ENCODE results near the gene POC1A.

POC1A gene

DNA sequence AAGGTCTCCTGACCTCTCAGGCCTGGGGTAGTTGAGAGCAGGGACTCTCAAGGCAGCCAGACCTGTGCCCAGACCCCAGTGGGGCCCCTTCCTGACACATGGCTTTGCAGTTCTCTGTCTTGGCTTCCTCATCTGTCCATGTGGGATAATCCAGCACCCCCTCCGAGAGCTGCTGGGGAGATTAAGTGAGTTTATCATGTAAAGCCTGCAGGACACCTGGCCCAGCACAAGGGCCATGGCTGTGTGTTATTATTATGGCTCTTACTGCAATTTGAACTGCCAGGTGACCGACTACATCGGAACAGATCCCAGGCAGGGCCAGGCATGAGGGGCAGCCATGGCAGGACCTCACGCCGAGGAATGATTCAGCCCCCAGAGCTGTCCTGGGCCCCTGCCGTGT lies 110.5 kb downstream of the POC1A start:
- no peak for TF ChIP-seq YY1 (IDR thresholded peaks at IDR 0.05; ENCODE audit: low read depth)
- TF ChIP-seq NFIC (IDR thresholded peaks at IDR 0.05) = no peak
- no peak for TF ChIP-seq TAF1 (IDR thresholded peaks at IDR 0.05; ENCODE audit: low read depth)
- no peak for TF ChIP-seq EGR1 (IDR thresholded peaks at IDR 0.05)
- no peak for TF ChIP-seq TEAD4 (IDR thresholded peaks at IDR 0.05)
- TF ChIP-seq RAD21 (IDR thresholded peaks at IDR 0.05; ENCODE audit: low read depth) = no peak
- no peak for TF ChIP-seq CEBPB (IDR thresholded peaks at IDR 0.05)

- TF ChIP-seq YY1 (IDR thresholded peaks at IDR 0.05; ENCODE audit: low read depth) = no peak
- TF ChIP-seq RAD21 (IDR thresholded peaks at IDR 0.05; ENCODE audit: low read depth) = peak; percentile 7; the same call in 1 of the 2 replicates
Observed at GRCh38 chr3:52041118-52041731, 113.0 kb downstream of the POC1A start.

- no peak for TF ChIP-seq TAF1 (IDR thresholded peaks at IDR 0.05; ENCODE audit: low read depth)
- TF ChIP-seq EGR1 (IDR thresholded peaks at IDR 0.05) = no peak
- TF ChIP-seq FOXM1 (IDR thresholded peaks at IDR 0.05; ENCODE audit: borderline replicate concordance, low read depth) = no peak
- no peak for TF ChIP-seq MAX (IDR thresholded peaks at IDR 0.05)
- TF ChIP-seq RAD21 (IDR thresholded peaks at IDR 0.05; ENCODE audit: low read depth) = no peak
- TF ChIP-seq REST (IDR thresholded peaks at IDR 0.05; ENCODE audit: low read depth) = no peak
- TF ChIP-seq, protein P1, sequence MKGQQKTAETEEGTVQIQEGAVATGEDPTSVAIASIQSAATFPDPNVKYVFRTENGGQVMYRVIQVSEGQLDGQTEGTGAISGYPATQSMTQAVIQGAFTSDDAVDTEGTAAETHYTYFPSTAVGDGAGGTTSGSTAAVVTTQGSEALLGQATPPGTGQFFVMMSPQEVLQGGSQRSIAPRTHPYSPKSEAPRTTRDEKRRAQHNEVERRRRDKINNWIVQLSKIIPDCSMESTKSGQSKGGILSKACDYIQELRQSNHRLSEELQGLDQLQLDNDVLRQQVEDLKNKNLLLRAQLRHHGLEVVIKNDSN (IDR thresholded peaks at IDR 0.05) = no peak
Observed at GRCh38 chr3:52040600-52040999, 113.6 kb downstream of the POC1A start.

GRCh38 chr3:52039846-52040245 lies 114.4 kb downstream of the POC1A start:
- TF ChIP-seq CEBPB (IDR thresholded peaks at IDR 0.05) (peak; percentile 60), NFIC (IDR thresholded peaks at IDR 0.05) (peak; percentile 60), ZBTB7A (IDR thresholded peaks at IDR 0.05; ENCODE audit: low read depth) (0 out of 2 replicates have a peak, but pooled peaks have one; percentile 6), TAF1 (IDR thresholded peaks at IDR 0.05; ENCODE audit: low read depth) (no peak)

GRCh38 chr3:52039426-52039825 lies 114.8 kb downstream of the POC1A start:
- no peak for TF ChIP-seq REST (IDR thresholded peaks at IDR 0.05; ENCODE audit: low read depth)
- TF ChIP-seq, protein P1 (IDR thresholded peaks at IDR 0.05) = no peak
- TF ChIP-seq CEBPB (IDR thresholded peaks at IDR 0.05) = no peak
- TF ChIP-seq MAX (IDR thresholded peaks at IDR 0.05) = no peak
- no peak for TF ChIP-seq FOXM1 (IDR thresholded peaks at IDR 0.05; ENCODE audit: borderline replicate concordance, low read depth)
- no peak for TF ChIP-seq TEAD4 (IDR thresholded peaks at IDR 0.05)
- TF ChIP-seq ZBTB7A (IDR thresholded peaks at IDR 0.05; ENCODE audit: low read depth) = no peak

GRCh38 chr3:52038227-52038626 lies 116.0 kb downstream of the POC1A start:
- TF ChIP-seq, protein P1 (IDR thresholded peaks at IDR 0.05) = no peak
- TF ChIP-seq CEBPB (IDR thresholded peaks at IDR 0.05) (no peak), REST (IDR thresholded peaks at IDR 0.05; ENCODE audit: low read depth) (no peak), RAD21 (IDR thresholded peaks at IDR 0.05; ENCODE audit: low read depth) (no peak), TAF1 (IDR thresholded peaks at IDR 0.05; ENCODE audit: low read depth) (no peak), TEAD4 (IDR thresholded peaks at IDR 0.05) (no peak), EP300 (IDR thresholded peaks at IDR 0.05; ENCODE audit: borderline replicate concordance) (no peak), MAX (IDR thresholded peaks at IDR 0.05) (no peak), TCF12 (IDR thresholded peaks at IDR 0.05; ENCODE audit: low read depth) (no peak), FOXM1 (IDR thresholded peaks at IDR 0.05; ENCODE audit: borderline replicate concordance, low read depth) (no peak), NFIC (IDR thresholded peaks at IDR 0.05) (no peak), YY1 (IDR thresholded peaks at IDR 0.05; ENCODE audit: low read depth) (no peak), ZBTB7A (IDR thresholded peaks at IDR 0.05; ENCODE audit: low read depth) (no peak), EGR1 (IDR thresholded peaks at IDR 0.05) (no peak), CREB1 (IDR thresholded peaks at IDR 0.05; ENCODE audit: low read depth) (no peak)

Data from Ishikawa (cell line).